H9 (cell line): ENCODE data around the gene C12orf56. TPM values are rescaled to one million over a fixed set of nuclear protein-coding genes. Genes with fewer than 3 reads are reported as not detected.

Experiments
- DNase-seq: peaks from one replicate; pipeline ENCODE4 v3.0.0-alpha.2; 2017
- H2AFZ ChIP-seq: one replicate; pipeline ENCODE4 v1.6.1; 2013; ENCODE audit warnings: mild to moderate bottlenecking, low read length, control low read depth, moderate library complexity
- H2AK5ac ChIP-seq: 2 replicates; pipeline ENCODE4 v1.6.1; 2013; ENCODE audit warnings: low read length, control low read depth, mixed read lengths; ENCODE audit not compliant: insufficient read length
- H2BK120ac ChIP-seq: one replicate; pipeline ENCODE4 v1.6.1; 2013; ENCODE audit warnings: low read depth, mild to moderate bottlenecking, low read length, control low read depth, inconsistent platforms; ENCODE audit not compliant: poor library complexity, severe bottlenecking
- H2BK12ac ChIP-seq: 2 replicates; pipeline ENCODE4 v1.6.1; 2013; ENCODE audit warnings: low read length, control low read depth, mixed read lengths, low read depth; ENCODE audit not compliant: insufficient read length
- H2BK15ac ChIP-seq: 2 replicates; pipeline ENCODE4 v1.6.1; 2013; ENCODE audit warnings: low read depth, low read length, control low read depth
- H2BK20ac ChIP-seq: one replicate; pipeline ENCODE4 v1.6.1; 2013; ENCODE audit warnings: low read depth, mild to moderate bottlenecking, low read length, control low read depth, inconsistent platforms; ENCODE audit not compliant: poor library complexity, severe bottlenecking
- H2BK5ac ChIP-seq: 2 replicates; pipeline ENCODE4 v1.6.1; 2013; ENCODE audit warnings: low read length, control low read depth, mixed read lengths; ENCODE audit not compliant: insufficient read length
- H3K14ac ChIP-seq: 2 replicates; pipeline ENCODE4 v1.6.1; 2013; ENCODE audit warnings: low read length, control low read depth; ENCODE audit not compliant: insufficient read depth
- H3K18ac ChIP-seq: 2 replicates; pipeline ENCODE4 v1.6.1; 2013; ENCODE audit warnings: low read depth, mild to moderate bottlenecking, mixed read lengths, low read length, control low read depth; ENCODE audit not compliant: insufficient read length
- H3K23ac ChIP-seq: 2 replicates; pipeline ENCODE4 v1.6.1; 2013; ENCODE audit warnings: low read length, control low read depth, mixed read lengths, low read depth; ENCODE audit not compliant: insufficient read length
- H3K23me2 ChIP-seq: 2 replicates; pipeline ENCODE4 v1.6.1; 2013; ENCODE audit warnings: low read depth, mild to moderate bottlenecking, mixed read lengths, low read length, control low read depth; ENCODE audit not compliant: insufficient read length, poor library complexity, severe bottlenecking
- H3K27ac ChIP-seq: 2 replicates; pipeline ENCODE4 v1.5.1; 2013; ENCODE audit warnings: low read length, control low read depth, mixed read lengths, low read depth; ENCODE audit not compliant: insufficient read length
- H3K27me3 ChIP-seq: 2 replicates; pipeline ENCODE4 v1.6.1; 2013; ENCODE audit warnings: low read length, control low read depth, inconsistent platforms; ENCODE audit not compliant: insufficient read depth
- H3K4ac ChIP-seq: 2 replicates; pipeline ENCODE4 v1.6.1; 2013; ENCODE audit warnings: low read depth, mild to moderate bottlenecking, control low read depth, inconsistent platforms, low read length, moderate library complexity
- H3K4me1 ChIP-seq: 2 replicates; pipeline ENCODE4 v1.6.1; 2013; ENCODE audit warnings: low read length, control low read depth, inconsistent platforms; ENCODE audit not compliant: insufficient read depth
- H3K4me2 ChIP-seq: 2 replicates; pipeline ENCODE4 v1.6.1; 2013; ENCODE audit warnings: low read length, control low read depth, mixed read lengths; ENCODE audit not compliant: insufficient read length, insufficient read depth
- H3K56ac ChIP-seq: 2 replicates; pipeline ENCODE4 v1.6.1; 2013; ENCODE audit warnings: low read depth, mild to moderate bottlenecking, mixed read lengths, low read length, control low read depth; ENCODE audit not compliant: insufficient read length
- H3K79me1 ChIP-seq: 2 replicates; pipeline ENCODE4 v1.6.1; 2013; ENCODE audit warnings: low read depth, mild to moderate bottlenecking, moderate library complexity, low read length, control low read depth, inconsistent platforms; ENCODE audit not compliant: insufficient read depth, poor library complexity, severe bottlenecking
- H3K79me2 ChIP-seq: 2 replicates; pipeline ENCODE4 v1.6.1; 2013; ENCODE audit warnings: low read length, control low read depth, inconsistent platforms; ENCODE audit not compliant: insufficient read depth
- H3K9ac ChIP-seq: 2 replicates; pipeline ENCODE4 v1.6.1; 2013; ENCODE audit warnings: low read length, control low read depth, mixed read lengths; ENCODE audit not compliant: insufficient read length; ENCODE audit errors: extremely low read depth
- H3K9me3 ChIP-seq: one replicate; pipeline ENCODE4 v1.6.1; 2013; ENCODE audit warnings: low read depth, low read length, inconsistent platforms; ENCODE audit not compliant: control insufficient read depth
- H3T11ph ChIP-seq: one replicate; pipeline ENCODE4 v1.6.1; 2013; ENCODE audit warnings: mild to moderate bottlenecking, low read length, control low read depth, inconsistent platforms
- H4K20me1 ChIP-seq: one replicate; pipeline ENCODE4 v1.6.1; 2013; ENCODE audit not compliant: control insufficient read depth, insufficient read length, insufficient read depth
- H4K5ac ChIP-seq: 2 replicates; pipeline ENCODE4 v1.6.1; 2013; ENCODE audit warnings: low read depth, mild to moderate bottlenecking, mixed read lengths, low read length, control low read depth; ENCODE audit not compliant: insufficient read length
- H4K8ac ChIP-seq: replicated peaks from 2 replicates; pipeline ENCODE4 v1.6.1; 2013; ENCODE audit warnings: low read length, control low read depth, mixed read lengths, low read depth; ENCODE audit not compliant: insufficient read length
- H4K91ac ChIP-seq: 2 replicates; pipeline ENCODE4 v1.6.1; 2013; ENCODE audit warnings: low read depth, mild to moderate bottlenecking, moderate library complexity, mixed read lengths, low read length, control low read depth; ENCODE audit not compliant: insufficient read length
- H3K27ac Mint-ChIP-seq, 3 experiments: 2 replicates in 2 of 3; 3 replicates in 1 of 3; pipeline ENCODE4 v1.8.0; 2020 to 2021; ENCODE audit warnings: mixed read lengths in 3 of 3, mild to moderate bottlenecking in 1 of 3, moderate library complexity in 1 of 3
- H3K27me3 Mint-ChIP-seq: 2 replicates; pipeline ENCODE4 v1.8.0; 2021; ENCODE audit warnings: low read depth, mild to moderate bottlenecking, moderate library complexity, mixed read lengths
- H3K36me3 Mint-ChIP-seq, 3 experiments: 2 replicates in 2 of 3; 3 replicates in 1 of 3; pipeline ENCODE4 v1.8.0; 2020 to 2021; ENCODE audit warnings: low read depth in 3 of 3, mixed read lengths in 3 of 3; ENCODE audit not compliant: insufficient read depth in 1 of 3
- H3K4me1 Mint-ChIP-seq, 2 experiments: 2 replicates each; pipeline ENCODE4 v1.8.0; 2020; ENCODE audit warnings: mixed read lengths in 2 of 2
- H3K4me3 Mint-ChIP-seq, 2 experiments: 2 replicates in 1 of 2; 3 replicates in 1 of 2; pipeline ENCODE4 v1.8.0; 2020 to 2021; ENCODE audit warnings: mild to moderate bottlenecking in 2 of 2, mixed read lengths in 2 of 2, moderate library complexity in 1 of 2
- H3K9me3 Mint-ChIP-seq, 2 experiments: 2 replicates in 1 of 2; 3 replicates in 1 of 2; pipeline ENCODE4 v1.8.0; 2020; ENCODE audit warnings: mild to moderate bottlenecking in 2 of 2, mixed read lengths in 2 of 2, moderate library complexity in 1 of 2
- WGBS: extraction: QIAGEN DNeasy Blood & Tissue Kit; methylation state at CpG from one replicate; pipeline ENCODE4 v1.1.7; 2013; ENCODE audit warnings: missing lambda C conversion rate, low lambda C conversion rate, mixed read lengths; ENCODE audit not compliant: insufficient read length; ENCODE audit errors: extremely low coverage; 5-methylcytosine and 5-hydroxymethylcytosine counted together
- total RNA-seq: library from RNA; stranded (reverse); gene quantifications from 2 replicates; pipeline ENCODE4 v1.2.1, GENCODE V29; 2021
- TF ChIP-seq, protein P1 (sequence below): fragments of 200-600 bp; sonication (generic); conservative IDR thresholded peaks from 3 replicates; pipeline ENCODE4 v1.8.0; 2021; ENCODE audit warnings: antibody characterized with exemption, mild to moderate bottlenecking

The C12orf56 gene
- total RNA-seq, 1 experiment from 2014 or later = 2.2 TPM

DNA sequence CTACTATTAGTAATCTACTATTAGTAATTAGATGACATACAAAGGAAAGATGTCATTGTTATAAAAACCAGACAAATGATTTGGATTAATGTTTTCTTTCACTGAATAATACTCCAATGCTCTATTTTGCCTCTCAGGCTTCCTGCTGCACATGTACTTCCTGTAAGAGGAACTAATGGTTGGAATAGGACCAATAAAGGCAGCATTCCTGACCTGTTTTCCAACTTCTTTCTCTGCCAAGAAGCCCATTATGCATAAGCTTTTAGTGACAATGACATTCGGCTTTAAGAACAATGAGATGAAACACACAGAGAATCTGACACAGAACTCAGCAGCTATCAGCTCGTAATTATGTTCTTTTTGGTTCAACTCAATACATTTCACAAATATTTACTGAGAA lies 5.2 kb upstream of the C12orf56 start:
- Histone ChIP-seq H4K8ac (no peak overlapping the region), H2BK120ac (no peak overlapping the region), H3K56ac (no peak overlapping the region), H3K4me1 (peaks cover 3% of the 10 kb centered on the region; the same call in 1 of the 2 replicates), H3T11ph (no peak overlapping the region), H3K18ac (no peak overlapping the region), H3K79me2 (no peaks in the 10 kb centered on the region), H4K5ac (no peak overlapping the region), H3K79me1 (no peaks in the 10 kb centered on the region), H3K23ac (no peak overlapping the region), H2AK5ac (no peak overlapping the region), H2BK15ac (no peak overlapping the region), H3K23me2 (no peaks in the 10 kb centered on the region), H3K27ac (no peak overlapping the region), H3K27me3 (no peaks in the 10 kb centered on the region), H3K4ac (no peak overlapping the region), H2BK12ac (no peak overlapping the region), H3K9ac (no peak overlapping the region), H4K20me1 (no peaks in the 10 kb centered on the region), H3K14ac (no peak overlapping the region), H2AFZ (no peak overlapping the region), H3K9me3 (no peaks in the 10 kb centered on the region), H2BK20ac (no peak overlapping the region), H2BK5ac (no peak overlapping the region), H4K91ac (no peak overlapping the region), H3K4me2 (no peak overlapping the region)
- H3K4me1 Mint-ChIP-seq = peaks cover 12 to 13% of the 10 kb centered on the region in 2 experiments
- H3K27ac Mint-ChIP-seq = no peak overlapping the region
- H3K27me3 Mint-ChIP-seq = peaks cover 5% of the 10 kb centered on the region; the same call in 1 of the 2 replicates
- WGBS = no CpG with 5 or more reads among the region's 2 CpGs
- TF ChIP-seq, protein P1, sequence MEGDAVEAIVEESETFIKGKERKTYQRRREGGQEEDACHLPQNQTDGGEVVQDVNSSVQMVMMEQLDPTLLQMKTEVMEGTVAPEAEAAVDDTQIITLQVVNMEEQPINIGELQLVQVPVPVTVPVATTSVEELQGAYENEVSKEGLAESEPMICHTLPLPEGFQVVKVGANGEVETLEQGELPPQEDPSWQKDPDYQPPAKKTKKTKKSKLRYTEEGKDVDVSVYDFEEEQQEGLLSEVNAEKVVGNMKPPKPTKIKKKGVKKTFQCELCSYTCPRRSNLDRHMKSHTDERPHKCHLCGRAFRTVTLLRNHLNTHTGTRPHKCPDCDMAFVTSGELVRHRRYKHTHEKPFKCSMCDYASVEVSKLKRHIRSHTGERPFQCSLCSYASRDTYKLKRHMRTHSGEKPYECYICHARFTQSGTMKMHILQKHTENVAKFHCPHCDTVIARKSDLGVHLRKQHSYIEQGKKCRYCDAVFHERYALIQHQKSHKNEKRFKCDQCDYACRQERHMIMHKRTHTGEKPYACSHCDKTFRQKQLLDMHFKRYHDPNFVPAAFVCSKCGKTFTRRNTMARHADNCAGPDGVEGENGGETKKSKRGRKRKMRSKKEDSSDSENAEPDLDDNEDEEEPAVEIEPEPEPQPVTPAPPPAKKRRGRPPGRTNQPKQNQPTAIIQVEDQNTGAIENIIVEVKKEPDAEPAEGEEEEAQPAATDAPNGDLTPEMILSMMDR = no peak
- no peak for DNase-seq
- H3K9me3 Mint-ChIP-seq = no peaks in the 10 kb centered on the region
- no peaks in the 10 kb centered on the region for H3K36me3 Mint-ChIP-seq
- H3K4me3 Mint-ChIP-seq = no peak overlapping the region
